HepG2 (cell line): ENCODE measurements around the gene RUSC1. TPM values are rescaled to one million over a fixed set of nuclear protein-coding genes. Genes with fewer than 3 reads are reported as not detected.

Experiments
- HIVEP1 ChIP-seq: sonication (generic); formaldehyde crosslinking; IDR thresholded peaks from 2 replicates; pipeline ENCODE4 v1.4.0; 2020; ENCODE audit warnings: mild to moderate bottlenecking, missing genetic modification reagents
- MAFG ChIP-seq: sonication (generic); formaldehyde crosslinking; IDR thresholded peaks from 2 replicates; pipeline ENCODE4 v1.5.1; 2020; ENCODE audit warnings: mild to moderate bottlenecking, missing genetic modification reagents
- MIER3 ChIP-seq: IDR thresholded peaks from 2 replicates; pipeline ENCODE4 v1.6.1; 2016; ENCODE audit warnings: missing compliant biosample characterization, borderline replicate concordance
- SALL1 ChIP-seq: sonication (generic); formaldehyde crosslinking; IDR thresholded peaks from 2 replicates; pipeline ENCODE4 v1.8.0; 2022; ENCODE audit warnings: mild to moderate bottlenecking, missing genetic modification reagents
- SNRNP70 ChIP-seq: fragments of 200-400 bp; formaldehyde crosslinking; IDR thresholded peaks from 2 replicates; pipeline ENCODE4 v1.6.1; 2017; ENCODE audit warnings: mild to moderate bottlenecking, low read depth, low read length, moderate library complexity
- TBL1XR1 ChIP-seq: fragments of 150-350 bp; IDR thresholded peaks from 2 replicates; pipeline ENCODE4 v1.6.1; 2014; ENCODE audit warnings: borderline replicate concordance, low read length; ENCODE audit not compliant: partially characterized antibody
- U2AF2 ChIP-seq: fragments of 200-400 bp; formaldehyde crosslinking; IDR thresholded peaks from 2 replicates; pipeline ENCODE4 v1.6.1; 2017; ENCODE audit warnings: low read depth, mild to moderate bottlenecking, low read length
- ZBTB38 ChIP-seq: sonication (generic); formaldehyde crosslinking; IDR thresholded peaks from 2 replicates; pipeline ENCODE4 v1.5.1; 2020; ENCODE audit warnings: mild to moderate bottlenecking, missing genetic modification reagents
- ZKSCAN8 ChIP-seq: IDR thresholded peaks from 2 replicates; pipeline ENCODE4 v1.6.1; 2016; ENCODE audit warnings: borderline replicate concordance, missing genetic modification reagents, missing compliant biosample characterization
- ZNF12 ChIP-seq: sonication (generic); formaldehyde crosslinking; IDR thresholded peaks from 2 replicates; pipeline ENCODE4 v1.5.0; 2020; ENCODE audit warnings: missing genetic modification reagents
- ZNF260 ChIP-seq: sonication (generic); formaldehyde crosslinking; IDR thresholded peaks from 2 replicates; pipeline ENCODE4 v1.4.0; 2020; ENCODE audit warnings: missing genetic modification reagents, low read depth, mild to moderate bottlenecking, borderline replicate concordance
- ZNF30 ChIP-seq: sonication (generic); formaldehyde crosslinking; IDR thresholded peaks from 2 replicates; pipeline ENCODE4 v1.5.0; 2020; ENCODE audit warnings: mild to moderate bottlenecking, missing genetic modification reagents
- ZNF33B ChIP-seq: sonication (generic); formaldehyde crosslinking; IDR thresholded peaks from 2 replicates; pipeline ENCODE4 v1.5.1; 2020; ENCODE audit warnings: mild to moderate bottlenecking, missing genetic modification reagents
- ZNF546 ChIP-seq: sonication (generic); formaldehyde crosslinking; conservative IDR thresholded peaks from 2 replicates; pipeline ENCODE4 v1.8.1; 2023; ENCODE audit warnings: mild to moderate bottlenecking, missing genetic modification reagents
- ZNF550 ChIP-seq: sonication (generic); formaldehyde crosslinking; IDR thresholded peaks from 2 replicates; pipeline ENCODE4 v1.4.0; 2020; ENCODE audit warnings: mild to moderate bottlenecking, missing genetic modification reagents, borderline replicate concordance
- ZNF556 ChIP-seq: sonication (generic); formaldehyde crosslinking; IDR thresholded peaks from 2 replicates; pipeline ENCODE4 v1.4.0; 2020; ENCODE audit warnings: mild to moderate bottlenecking, missing genetic modification reagents, borderline replicate concordance
- ZNF776 ChIP-seq: sonication (generic); formaldehyde crosslinking; IDR thresholded peaks from 2 replicates; pipeline ENCODE4 v1.4.0; 2020; ENCODE audit warnings: mild to moderate bottlenecking, missing genetic modification reagents
- ZNF83 ChIP-seq: sonication (generic); formaldehyde crosslinking; IDR thresholded peaks from 2 replicates; pipeline ENCODE4 v1.4.0; 2020; ENCODE audit warnings: missing genetic modification reagents, mild to moderate bottlenecking, borderline replicate concordance
- ZXDC ChIP-seq: sonication (generic); formaldehyde crosslinking; IDR thresholded peaks from 2 replicates; pipeline ENCODE4 v1.5.0; 2020; ENCODE audit warnings: mild to moderate bottlenecking, missing genetic modification reagents
- polyA plus RNA-seq, 8 experiments: library from polyadenylated mRNA; depleted of rRNA in 3 of 8; stranded (reverse) in 7 of 8; unstranded in 1 of 8; fragments of >200 nt; fragmentation: Illumina TruSeq in 4 of 8; extraction: Trizol in 4 of 8; gene quantifications; 2 replicates each; pipeline versions ENCODE4 v1.2.1 to v1.2.3, GENCODE V29; 2011 to 2016; ENCODE audit warnings: low read depth in 4 of 8, missing spikeins in 1 of 8, mixed read lengths in 1 of 8; ENCODE audit not compliant: insufficient read depth in 1 of 8
- total RNA-seq, 5 experiments: library from RNA; depleted of rRNA; stranded (reverse); fragments of >200 nt; fragmentation: Illumina TruSeq; extraction: Trizol; gene quantifications; 2 replicates each; pipeline ENCODE4 v1.2.3, GENCODE V29; 2016; ENCODE audit warnings: low read depth in 1 of 5
- TF ChIP-seq, protein P1 (sequence below): sonication (generic); formaldehyde crosslinking; IDR thresholded peaks from 2 replicates; pipeline ENCODE4 v1.8.0; 2023; ENCODE audit warnings: mild to moderate bottlenecking, missing genetic modification reagents
- TF ChIP-seq, protein P2 (sequence below): sonication (generic); formaldehyde crosslinking; IDR thresholded peaks from 2 replicates; pipeline ENCODE4 v1.5.1; 2020; ENCODE audit warnings: missing genetic modification reagents, mild to moderate bottlenecking, borderline replicate concordance
- TF ChIP-seq, protein P3 (sequence below), 2 experiments: sonication (generic) in 1 of 2; formaldehyde crosslinking in 1 of 2; IDR thresholded peaks; 2 replicates each; pipeline versions ENCODE4 v1.5.1 to v1.6.1; 2011 to 2020; ENCODE audit warnings: borderline replicate concordance in 1 of 2, low read depth in 1 of 2, low read length in 1 of 2, mild to moderate bottlenecking in 1 of 2, missing genetic modification reagents in 1 of 2, moderate library complexity in 1 of 2

RUSC1 gene
- total and polyA plus RNA-seq, 2 of the 13 experiments (the other 11 are each of a cell fraction or from before 2014, with no cell fraction given), result 18.7 to 20.4 TPM

DNA sequence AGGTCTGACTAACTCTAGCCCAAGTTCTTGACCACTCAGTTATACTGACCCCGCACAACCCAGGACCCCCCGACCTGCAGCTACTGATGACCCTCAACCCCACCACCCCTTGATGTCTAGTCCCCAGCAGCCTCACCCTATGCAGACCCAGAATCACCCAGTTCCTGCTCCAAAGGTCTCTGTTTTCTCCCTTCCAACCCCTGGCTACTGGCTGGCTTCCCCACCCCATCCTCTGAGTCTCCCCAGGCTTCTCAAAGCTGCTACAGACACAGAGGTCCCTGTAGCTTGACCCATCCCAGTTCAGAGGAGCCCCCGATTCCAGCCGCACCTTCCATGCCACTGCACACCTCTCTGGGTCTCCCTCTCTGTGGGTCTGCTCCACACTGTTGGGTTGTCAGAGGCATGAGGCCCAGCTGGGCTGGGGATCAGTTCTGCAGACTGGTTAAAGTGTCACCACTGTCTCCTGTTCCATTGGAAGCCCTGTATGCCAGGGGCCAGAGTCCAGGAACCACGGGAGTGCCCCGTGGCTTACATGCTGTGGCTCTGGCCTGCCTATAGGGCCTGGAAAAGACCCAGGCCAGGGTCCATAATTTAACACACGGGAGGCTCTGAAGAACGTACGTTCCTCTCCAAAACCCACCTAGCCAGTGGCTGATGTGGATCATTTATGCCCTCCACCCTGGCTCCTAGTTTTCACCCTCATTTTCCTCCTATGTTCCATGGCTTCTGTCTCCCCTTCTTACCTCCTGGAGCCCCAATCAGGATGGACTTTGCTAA lies 20.0 kb upstream of the RUSC1 start (continued):
- TF ChIP-seq, protein P1, sequence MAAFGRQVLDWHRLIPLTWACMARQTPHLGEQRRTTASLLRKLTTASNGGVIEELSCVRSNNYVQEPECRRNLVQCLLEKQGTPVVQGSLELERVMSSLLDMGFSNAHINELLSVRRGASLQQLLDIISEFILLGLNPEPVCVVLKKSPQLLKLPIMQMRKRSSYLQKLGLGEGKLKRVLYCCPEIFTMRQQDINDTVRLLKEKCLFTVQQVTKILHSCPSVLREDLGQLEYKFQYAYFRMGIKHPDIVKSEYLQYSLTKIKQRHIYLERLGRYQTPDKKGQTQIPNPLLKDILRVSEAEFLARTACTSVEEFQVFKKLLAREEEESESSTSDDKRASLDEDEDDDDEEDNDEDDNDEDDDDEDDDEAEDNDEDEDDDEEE, result no peak
- TF ChIP-seq SNRNP70 (no peak), TBL1XR1 (no peak), ZNF550 (CRISPR knock-in tag) (no peak), SALL1 (peak; percentile 96), U2AF2 (no peak), ZKSCAN8 (peak; percentile 55; the same call in 1 of the 2 replicates), ZBTB38 (CRISPR knock-in tag) (peak; percentile 95), ZNF776 (CRISPR knock-in tag) (no peak), ZNF260 (no peak), ZNF33B (CRISPR knock-in tag) (peak; percentile 80; the same call in 1 of the 2 replicates), ZNF556 (CRISPR knock-in tag) (peak; percentile 95), MIER3 (peak; percentile 73; the same call in 1 of the 2 replicates), HIVEP1 (CRISPR knock-in tag) (peak; percentile 84), ZNF12 (CRISPR knock-in tag) (0 out of 2 replicates have a peak, but pooled peaks have one; percentile 54), ZNF83 (no peak), ZXDC (CRISPR knock-in tag) (peak; percentile 39; the same call in 1 of the 2 replicates), MAFG (CRISPR knock-in tag) (no peak), ZNF30 (CRISPR knock-in tag) (no peak), ZNF546 (no peak)
- TF ChIP-seq, protein P2, sequence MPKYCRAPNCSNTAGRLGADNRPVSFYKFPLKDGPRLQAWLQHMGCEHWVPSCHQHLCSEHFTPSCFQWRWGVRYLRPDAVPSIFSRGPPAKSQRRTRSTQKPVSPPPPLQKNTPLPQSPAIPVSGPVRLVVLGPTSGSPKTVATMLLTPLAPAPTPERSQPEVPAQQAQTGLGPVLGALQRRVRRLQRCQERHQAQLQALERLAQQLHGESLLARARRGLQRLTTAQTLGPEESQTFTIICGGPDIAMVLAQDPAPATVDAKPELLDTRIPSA, result no peak
- TF ChIP-seq, protein P3, sequence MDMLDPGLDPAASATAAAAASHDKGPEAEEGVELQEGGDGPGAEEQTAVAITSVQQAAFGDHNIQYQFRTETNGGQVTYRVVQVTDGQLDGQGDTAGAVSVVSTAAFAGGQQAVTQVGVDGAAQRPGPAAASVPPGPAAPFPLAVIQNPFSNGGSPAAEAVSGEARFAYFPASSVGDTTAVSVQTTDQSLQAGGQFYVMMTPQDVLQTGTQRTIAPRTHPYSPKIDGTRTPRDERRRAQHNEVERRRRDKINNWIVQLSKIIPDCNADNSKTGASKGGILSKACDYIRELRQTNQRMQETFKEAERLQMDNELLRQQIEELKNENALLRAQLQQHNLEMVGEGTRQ (IDR thresholded peaks at IDR 0.05; ENCODE audit: low read depth, low read length), result no peak
- TF ChIP-seq, protein P3 (CRISPR knock-in tag; IDR thresholded peaks at IDR 0.05; ENCODE audit: borderline replicate concordance), result no peak
